Stomach (tissue), 9 donors: Measurements from ENCODE around the gene SLC39A2. TPM values are rescaled to one million over a fixed set of nuclear protein-coding genes. Genes with fewer than 3 reads are reported as not detected.

Experiments used
- DNase-seq, 2 donors: peaks; one replicate each; pipeline versions ENCODE4 v3.0.0 to v3.0.0-alpha.2; 2013 to 2019
- H3K27ac ChIP-seq, 5 donors: fragments of 200-600 bp in 4 of 5; sonication (generic) in 4 of 5; one replicate each; pipeline ENCODE4 v1.5.1; 2013 to 2019; ENCODE audit warnings: mild to moderate bottlenecking in 1 of 5, moderate library complexity in 1 of 5
- H3K27me3 ChIP-seq, 3 donors: fragments of 200-600 bp; sonication (generic); one replicate each; pipeline ENCODE4 v1.5.1; 2017 to 2019; ENCODE audit warnings: mixed run types in 1 of 3
- H3K36me3 ChIP-seq, 4 donors: fragments of 200-600 bp; sonication (generic); 1 replicate in 3 of 4; 2 replicates in 1 of 4; pipeline ENCODE4 v1.5.1; 2016 to 2019
- H3K4me1 ChIP-seq, 4 donors: fragments of 200-600 bp; sonication (generic); one replicate each; pipeline ENCODE4 v1.5.1; 2016 to 2019
- H3K4me3 ChIP-seq, 4 donors: fragments of 200-600 bp; sonication (generic) in 3 of 4; one replicate each; pipeline ENCODE4 v1.5.1; 2016 to 2019; ENCODE audit warnings: mild to moderate bottlenecking in 1 of 4
- H3K9me3 ChIP-seq, 4 donors: fragments of 200-600 bp; sonication (generic); one replicate each; pipeline ENCODE4 v1.5.1; 2016 to 2019
- EP300 ChIP-seq: sonication (generic); formaldehyde crosslinking; IDR thresholded peaks from one replicate; pipeline ENCODE4 v1.6.1; 2017; ENCODE audit warnings: antibody characterized with exemption
- POLR2A ChIP-seq, 4 donors: fragments of 450-650 bp; IDR thresholded peaks; one replicate each; pipeline ENCODE4 v1.6.1; 2016; ENCODE audit warnings: antibody characterized with exemption in 4 of 4, control low read depth in 2 of 4, mild to moderate bottlenecking in 1 of 4, moderate library complexity in 1 of 4
- POLR2AphosphoS5 ChIP-seq, 3 donors: sonication (generic); formaldehyde crosslinking; IDR thresholded peaks; one replicate each; pipeline ENCODE4 v1.6.1; 2016; ENCODE audit warnings: antibody characterized with exemption in 3 of 3
- WGBS, 5 donors: extraction: QIAGEN DNeasy Blood & Tissue Kit in 3 of 5; methylation state at CpG; one replicate each; pipeline versions ENCODE4 v1.1.5 to v1.1.7; 2013 to 2018; 5-methylcytosine and 5-hydroxymethylcytosine counted together
- intact Hi-C: fragments of 100-400 bp; cut with DNase I; formaldehyde crosslinking; loops from one replicate; pipeline ENCODE4 v1.15.1; 2023; ENCODE audit warnings: low total_unique reads
- polyA plus RNA-seq, 3 donors: library from polyadenylated mRNA; stranded (reverse); fragments of 200-250 nt; gene quantifications; one replicate each; pipeline ENCODE4 v1.2.3, GENCODE V29; 2013
- total RNA-seq, 5 donors: library from RNA; depleted of rRNA; stranded (reverse); fragments of >200 nt; gene quantifications; one replicate each; pipeline versions ENCODE4 v1.1.0 to v1.2.3, GENCODE V29; 2014 to 2016
- TF ChIP-seq, protein P1 (sequence below), 7 experiments: fragments of 450-650 bp in 4 of 7; fragments of 200-600 bp in 3 of 7; sonication (generic) in 3 of 7; IDR thresholded peaks; one replicate each; pipeline ENCODE4 v1.5.1; 2016 to 2019; ENCODE audit warnings: antibody characterized with exemption in 7 of 7, control low read depth in 2 of 7, mild to moderate bottlenecking in 1 of 7
- donor health status: healthy with polysubstance abuse.
- donor health status: Bipolar disorder and iron deficiency.
- donor health status: healthy.

Gene SLC39A2
- total and polyA plus RNA-seq, 8 donors, result 3.8 TPM; not detected in 7

GRCh38 chr14:21033133-21033698 is 34.1 kb downstream of the SLC39A2 start:
- Histone ChIP-seq H3K4me3 (no peak overlapping the region), H3K9me3 (no peaks in the 10 kb centered on the region), H3K4me1 (peaks cover 2 to 7% (median 3%) of the 10 kb centered on the region in 4 donors), H3K36me3 (no peaks in the 10 kb centered on the region), H3K27me3 (no peaks in the 10 kb centered on the region), H3K27ac (no peak overlapping the region)
- no peak for DNase-seq
- intact Hi-C loops, result no loop called here
- TF ChIP-seq POLR2A (IDR thresholded peaks at IDR 0.05), result no peak
- no peak for TF ChIP-seq EP300
- TF ChIP-seq, protein P1, sequence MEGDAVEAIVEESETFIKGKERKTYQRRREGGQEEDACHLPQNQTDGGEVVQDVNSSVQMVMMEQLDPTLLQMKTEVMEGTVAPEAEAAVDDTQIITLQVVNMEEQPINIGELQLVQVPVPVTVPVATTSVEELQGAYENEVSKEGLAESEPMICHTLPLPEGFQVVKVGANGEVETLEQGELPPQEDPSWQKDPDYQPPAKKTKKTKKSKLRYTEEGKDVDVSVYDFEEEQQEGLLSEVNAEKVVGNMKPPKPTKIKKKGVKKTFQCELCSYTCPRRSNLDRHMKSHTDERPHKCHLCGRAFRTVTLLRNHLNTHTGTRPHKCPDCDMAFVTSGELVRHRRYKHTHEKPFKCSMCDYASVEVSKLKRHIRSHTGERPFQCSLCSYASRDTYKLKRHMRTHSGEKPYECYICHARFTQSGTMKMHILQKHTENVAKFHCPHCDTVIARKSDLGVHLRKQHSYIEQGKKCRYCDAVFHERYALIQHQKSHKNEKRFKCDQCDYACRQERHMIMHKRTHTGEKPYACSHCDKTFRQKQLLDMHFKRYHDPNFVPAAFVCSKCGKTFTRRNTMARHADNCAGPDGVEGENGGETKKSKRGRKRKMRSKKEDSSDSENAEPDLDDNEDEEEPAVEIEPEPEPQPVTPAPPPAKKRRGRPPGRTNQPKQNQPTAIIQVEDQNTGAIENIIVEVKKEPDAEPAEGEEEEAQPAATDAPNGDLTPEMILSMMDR (IDR thresholded peaks at IDR 0.05), result no peak
- no peak for TF ChIP-seq POLR2AphosphoS5 (IDR thresholded peaks at IDR 0.05)
- WGBS, 5 donors, result 82 to 93% (median 89%) methylated on average over 4 of the region's 4 CpGs

DNA sequence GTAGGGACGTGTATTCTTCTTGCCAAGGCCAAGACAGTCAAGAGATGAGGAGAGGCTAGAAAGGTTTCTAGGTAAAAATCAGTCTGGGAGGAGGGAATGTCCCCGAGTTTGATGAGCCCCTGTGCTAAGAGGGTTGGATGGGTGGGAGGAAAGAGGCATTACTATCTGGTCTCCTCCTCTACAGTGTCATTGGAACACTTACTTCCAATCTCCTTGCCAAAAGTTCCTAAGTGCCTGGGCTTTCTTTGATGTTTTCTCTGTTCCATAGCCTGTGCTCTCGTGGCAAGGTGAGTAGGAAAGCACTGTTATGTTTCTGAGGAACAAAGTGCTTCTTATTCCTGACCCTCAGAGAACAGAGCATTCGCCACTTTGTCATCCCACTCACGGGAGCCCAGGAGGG is 35.6 kb downstream of the SLC39A2 start, which contains the start of gene RNASE13:
RNASE13 (minus strand) TSS at position 101 of the 400 bp plus-strand sequence. CDS start 519 bp downstream, outside the sequence.
- TF ChIP-seq POLR2AphosphoS5 (IDR thresholded peaks at IDR 0.05), result no peak
- TF ChIP-seq, protein P1 (IDR thresholded peaks at IDR 0.05), result no peak
- no peak for TF ChIP-seq POLR2A (IDR thresholded peaks at IDR 0.05)
- TF ChIP-seq EP300, result no peak
- intact Hi-C loops, result no loop called here

DNA sequence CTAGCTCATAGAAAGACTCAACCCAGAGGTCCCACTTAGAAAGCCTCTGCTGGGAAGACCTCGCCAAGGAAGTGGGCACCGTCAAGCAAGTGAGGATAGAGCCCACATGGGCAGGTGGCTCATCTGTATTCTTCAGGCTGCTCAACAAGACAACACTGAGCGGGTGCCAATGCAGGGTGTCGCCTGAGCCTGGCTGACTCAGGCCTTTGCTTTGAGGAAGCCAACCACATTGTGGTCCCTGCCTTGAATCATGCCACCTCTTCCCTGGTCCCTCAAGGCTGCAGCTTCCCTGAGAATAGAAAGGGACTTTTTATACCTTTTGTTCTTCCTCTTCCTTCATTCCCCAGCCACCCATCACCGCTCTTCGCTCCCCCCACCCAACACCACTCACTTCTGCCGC is 37.7 kb downstream of the SLC39A2 start:
- TF ChIP-seq, protein P1 (IDR thresholded peaks at IDR 0.05), result no peak
- TF ChIP-seq EP300 (no peak), POLR2AphosphoS5 (IDR thresholded peaks at IDR 0.05) (no peak), POLR2A (IDR thresholded peaks at IDR 0.05) (no peak)
- Histone ChIP-seq H3K9me3 (no peaks in the 10 kb centered on the region), H3K4me1 (peaks cover 20 to 27% (median 23%) of the 10 kb centered on the region in 4 donors), H3K27me3 (no peaks in the 10 kb centered on the region), H3K36me3 (no peaks in the 10 kb centered on the region), H3K27ac (no peak overlapping the region), H3K4me3 (no peak overlapping the region)
- DNase-seq, result no peak
- intact Hi-C loops, result no loop called here
- WGBS, 5 donors, result 90 to 99% (median 95%) methylated on average over 6 to 7 of the region's 7 CpGs

More for the DNA sequence above, 35.6 kb downstream of the SLC39A2 start, which contains the start of gene RNASE13:
- H3K27me3 ChIP-seq, result no peaks in the 10 kb centered on the region
- H3K9me3 ChIP-seq, result no peaks in the 10 kb centered on the region
- H3K4me1 ChIP-seq, result peaks cover 17 to 22% (median 18%) of the 10 kb centered on the region in 4 donors
- no peak within 1 kb of the TSS for H3K27ac ChIP-seq
- WGBS, 5 donors, result 77 to 82% (median 78%) methylated on average over 5 of the region's 5 CpGs
- no peaks in the 10 kb centered on the region for H3K36me3 ChIP-seq
- no peak for DNase-seq
- no peak within 1 kb of the TSS for H3K4me3 ChIP-seq

DNA sequence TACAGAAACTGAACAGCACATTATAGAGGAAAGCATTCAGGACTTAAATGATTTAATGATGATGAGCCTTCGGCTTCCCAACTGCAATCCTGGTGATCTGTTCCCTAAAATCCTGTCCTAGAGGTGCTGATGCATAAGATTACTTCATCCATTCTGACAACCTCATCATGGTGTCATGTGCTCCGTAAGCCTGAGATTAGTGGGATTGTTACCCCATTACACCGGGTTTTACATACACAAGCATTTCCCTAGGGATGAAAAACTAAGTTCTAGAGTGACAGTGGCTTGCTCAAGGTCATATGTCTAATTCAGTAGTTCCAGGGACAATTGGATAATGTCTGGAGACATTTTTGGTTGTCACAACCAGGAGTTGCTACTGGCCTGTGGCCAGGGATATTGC is 38.1 kb downstream of the SLC39A2 start:
- no peak overlapping the region for H3K4me3 ChIP-seq
- intact Hi-C loops, result no loop called here
- H3K27ac ChIP-seq, result peak overlapping the region in 1 of 5 donors; percentile 77
- H3K27me3 ChIP-seq, result no peaks in the 10 kb centered on the region
- no peaks in the 10 kb centered on the region for H3K36me3 ChIP-seq
- no peaks in the 10 kb centered on the region for H3K9me3 ChIP-seq
- no peak for DNase-seq
- H3K4me1 ChIP-seq, result peaks cover 20 to 27% (median 23%) of the 10 kb centered on the region in 4 donors
- WGBS, 5 donors, result 85 to 89% (median 88%) methylated on average over 3 of the region's 3 CpGs
- TF ChIP-seq POLR2AphosphoS5 (IDR thresholded peaks at IDR 0.05) (no peak), POLR2A (IDR thresholded peaks at IDR 0.05) (no peak), EP300 (no peak)
- TF ChIP-seq, protein P1 (IDR thresholded peaks at IDR 0.05), result no peak
